ENCODE data around the gene PSMB10.

PSMB10 gene

GRCh38 chr16:67902831-67903230 lies 33.8 kb downstream of the PSMB10 start:
- H3K4me3 ChIP-seq (replicated peaks in 1 of 2; ENCODE audit: low read depth in 2 of 2, low read length in 2 of 2): no peak overlapping the region
- TF ChIP-seq CTCF (IDR thresholded peaks at IDR 0.05; ENCODE audit: low read depth, low read length): no peak
- DNase-seq (ENCODE audit: low read depth in 2 of 2): no peak

GRCh38 chr16:67901734-67902133 lies 34.9 kb downstream of the PSMB10 start:
- no peak for DNase-seq (ENCODE audit: low read depth in 2 of 2)
- TF ChIP-seq CTCF (IDR thresholded peaks at IDR 0.05; ENCODE audit: low read depth, low read length): no peak
- no peak overlapping the region for H3K4me3 ChIP-seq (replicated peaks in 1 of 2; ENCODE audit: low read depth in 2 of 2, low read length in 2 of 2)

- no peak for TF ChIP-seq CTCF (IDR thresholded peaks at IDR 0.05; ENCODE audit: low read depth, low read length)
- no peak overlapping the region for H3K4me3 ChIP-seq (replicated peaks in 1 of 2; ENCODE audit: low read depth in 2 of 2, low read length in 2 of 2)
- peak; percentile 48 to 82 for DNase-seq (ENCODE audit: low read depth in 2 of 2)
Measured at GRCh38 chr16:67897231-67897630, 39.4 kb downstream of the PSMB10 start.

- DNase-seq (ENCODE audit: low read depth in 2 of 2): peak; percentile 15 to 25
- H3K4me3 ChIP-seq (replicated peaks in 1 of 2; ENCODE audit: low read depth in 2 of 2, low read length in 2 of 2): peak overlapping the region; percentile 88 to 90
- TF ChIP-seq CTCF (IDR thresholded peaks at IDR 0.05; ENCODE audit: low read depth, low read length): no peak
Measured at GRCh38 chr16:67893743-67894399, 42.8 kb downstream of the PSMB10 start.

GRCh38 chr16:67892899-67893742 lies 43.5 kb downstream of the PSMB10 start, which contains the start of gene PSKH1:
Gene PSKH1 (plus strand): TSS chr16:67893254. CDS start chr16:67908750, 15,496 bp downstream.
- peak within 1 kb of the TSS; percentile 88 to 90 for H3K4me3 ChIP-seq (replicated peaks in 1 of 2; ENCODE audit: low read depth in 2 of 2, low read length in 2 of 2)
- peak; percentile 96 for DNase-seq (ENCODE audit: low read depth in 2 of 2)
- TF ChIP-seq CTCF (IDR thresholded peaks at IDR 0.05; ENCODE audit: low read depth, low read length): no peak

GRCh38 chr16:67892375-67892774 lies 44.3 kb downstream of the PSMB10 start:
- no peak for TF ChIP-seq CTCF (IDR thresholded peaks at IDR 0.05; ENCODE audit: low read depth, low read length)
- H3K4me3 ChIP-seq (replicated peaks in 1 of 2; ENCODE audit: low read depth in 2 of 2, low read length in 2 of 2): peak overlapping the region in 1 of 2 donors; percentile 49
- DNase-seq (ENCODE audit: low read depth in 2 of 2): no peak
